Heart left ventricle (tissue), 16 donors: Measurements from ENCODE around the gene GRIN3B. TPM values are rescaled to one million over a fixed set of nuclear protein-coding genes. Genes with fewer than 3 reads are reported as not detected.

ENCODE experiments used
- ATAC-seq, 4 donors: fragments of 200-7000 bp; cut with Tn5 transposase; one replicate each; pipeline ENCODE4 v1.9.1; 2020 to 2022; ENCODE audit warnings: moderate library complexity in 4 of 4, mild to moderate bottlenecking in 3 of 4, moderate number of reproducible peaks in 1 of 4
- DNase-seq, 5 donors: peaks; one replicate each; pipeline ENCODE4 v3.0.0-alpha.2; 2020
- H3K27ac ChIP-seq, 12 donors: fragments of 200-600 bp; sonication (generic) in 4 of 12; one replicate each; pipeline versions ENCODE4 v1.5.0 to v1.8.0; 2016 to 2022; ENCODE audit warnings: mild to moderate bottlenecking in 2 of 12
- H3K27me3 ChIP-seq, 9 donors: fragments of 200-600 bp; sonication (generic) in 2 of 9; one replicate each; pipeline versions ENCODE4 v1.5.1 to v1.8.0; 2016 to 2022; ENCODE audit warnings: mild to moderate bottlenecking in 3 of 9
- H3K36me3 ChIP-seq, 9 donors: fragments of 200-600 bp; sonication (generic) in 2 of 9; one replicate each; pipeline versions ENCODE4 v1.5.0 to v1.8.0; 2018 to 2022; ENCODE audit warnings: mild to moderate bottlenecking in 2 of 9
- H3K4me1 ChIP-seq, 12 donors: fragments of 200-600 bp; sonication (generic) in 4 of 12; one replicate each; pipeline versions ENCODE4 v1.5.0 to v1.8.0; 2016 to 2022; ENCODE audit warnings: mild to moderate bottlenecking in 3 of 12
- H3K4me3 ChIP-seq, 12 donors: fragments of 200-600 bp; sonication (generic) in 4 of 12; one replicate each; pipeline versions ENCODE4 v1.5.0 to v1.8.0; 2017 to 2022; ENCODE audit warnings: mild to moderate bottlenecking in 9 of 12, moderate library complexity in 4 of 12
- H3K9me3 ChIP-seq, 12 donors: fragments of 200-600 bp; sonication (generic) in 4 of 12; one replicate each; pipeline versions ENCODE4 v1.5.0 to v1.8.0; 2016 to 2022; ENCODE audit warnings: mild to moderate bottlenecking in 1 of 12
- CTCF ChIP-seq, 12 donors: fragments of 200-600 bp; sonication (generic) in 4 of 12; IDR thresholded peaks; one replicate each; pipeline versions ENCODE4 v1.5.0 to v1.8.0; 2018 to 2022; ENCODE audit warnings: antibody characterized with exemption in 12 of 12, mild to moderate bottlenecking in 5 of 12
- POLR2A ChIP-seq, 2 donors: fragments of 450-650 bp; IDR thresholded peaks; one replicate each; pipeline ENCODE4 v1.6.1; 2017; ENCODE audit warnings: antibody characterized with exemption in 2 of 2, mild to moderate bottlenecking in 2 of 2, moderate library complexity in 2 of 2
- WGBS, 4 donors: extraction: QIAGEN DNeasy Blood & Tissue Kit in 2 of 4; methylation state at CpG; one replicate each; pipeline versions ENCODE4 v1.1.5 to v1.1.7; 2013 to 2018; 5-methylcytosine and 5-hydroxymethylcytosine counted together
- intact Hi-C, 10 donors: fragments of 100-400 bp; cut with DNase I; formaldehyde crosslinking; loops; one replicate each; pipeline versions ENCODE4 v1.11.1 to v1.14.2; 2022
- polyA plus RNA-seq, 2 donors: library from polyadenylated mRNA; stranded (reverse); fragments of 200-250 nt; gene quantifications; one replicate each; pipeline ENCODE4 v1.2.3, GENCODE V29; 2013
- total RNA-seq, 9 donors: library from RNA; depleted of rRNA in 2 of 9; stranded (reverse); fragments of >200 nt in 2 of 9; fragmentation: NEBNext Ultra II Directional in 3 of 9; extraction: Animal tissue kit (Norgen Biotek cat#: 25700) in 3 of 9; gene quantifications; one replicate each; pipeline versions ENCODE4 v1.1.0 to v1.2.4, GENCODE V29; 2016 to 2023
- donor health status: ischemic (EF 13 %, LVEDD 7.1; RV severe dilation, severe dysfunction).
- donor health status: healthy with polysubstance abuse.
- donor health status: DM: no; HTN: yes; CAD: no.
- donor health status: DM: no; HTN: no; CAD: no.
- donor health status: ischemic (EF 25% LVEDD 6.9; RV normal size, moderate dysfunction).
- donor health status: ischemic (EF 25% LVEDD 5.7; RV mildly dilated, moderate dysfunction).
- donor health status: healthy.
- donor health status: DM: yes; HTN: yes; CAD: no.
- donor health status: ischemic (EF 35%, LVEDD 5.7; RV mildly dilated, moderate dysfunction).
- donor health status: nonischemic (EF 11% LVEDD 7.7; RV severe dilation, severe dysfunction).
- donor health status: DM: yes; HTN: yes; CAD: no.
- donor health status: PGD.
- donor health status: ischemic (EF 29% LVEDD 5.4; RV normal size, mild dysfunction).
- donor health status: nonischemic (EF 23%, LVEDD 6.1; RV moderate dilation, normal function).

GRIN3B gene
- total and polyA plus RNA-seq, 11 donors: 0.01 to 0.51 (median 0.09) TPM; not detected in 8

- ATAC-seq: peak; percentile 60 to 69 (median 62)
- 3 to 20% (median 5%) methylated on average over 8 to 58 of the region's 58 CpGs for WGBS, 4 donors
- Histone ChIP-seq H3K36me3 (peaks cover 0 to 23% (median 17%) of the 10 kb centered on the region in 9 donors), H3K4me3 (peak overlapping the region; percentile 54 to 97 (median 92)), H3K27ac (peak overlapping the region; percentile 33 to 99 (median 96)), H3K4me1 (peaks cover 0 to 47% (median 18%) of the 10 kb centered on the region in 12 donors), H3K9me3 (no peaks in the 10 kb centered on the region), H3K27me3 (peaks cover 0 to 22% (median 0%) of the 10 kb centered on the region in 9 donors)
- intact Hi-C loops: loop anchor here in 3 of 10 donors (5.0 kb wide), 3 partner anchors 64 to 74 kb away; partner anchors contain the start of genes GPX4 (in 1 of the 3) and POLR2E (in 1 of the 3)
- no peak for TF ChIP-seq CTCF (IDR thresholded peaks at IDR 0.05)
- TF ChIP-seq POLR2A (IDR thresholded peaks at IDR 0.05): peak in 1 of 2 donors; percentile 14
- peak; percentile 59 to 86 (median 76) for DNase-seq
These were observed 28.1 kb downstream of the GRIN3B start for GRCh38 chr19:1028062-1028926.

- DNase-seq (no peak), ATAC-seq (no peak)
- TF ChIP-seq POLR2A (IDR thresholded peaks at IDR 0.05) (no peak), CTCF (IDR thresholded peaks at IDR 0.05) (no peak)
- intact Hi-C loops: loop anchor here in 1 of 10 donors (10.0 kb wide), 1 partner anchor 52 kb away; no protein-coding TSS in a partner anchor
- Histone ChIP-seq H3K4me3 (no peak overlapping the region), H3K27me3 (peaks cover 0 to 7% (median 0%) of the 10 kb centered on the region in 9 donors), H3K27ac (no peak overlapping the region), H3K4me1 (peaks cover 0 to 33% (median 11%) of the 10 kb centered on the region in 12 donors), H3K9me3 (no peaks in the 10 kb centered on the region), H3K36me3 (peaks cover 0 to 46% (median 33%) of the 10 kb centered on the region in 9 donors)
- WGBS, 4 donors: 86 to 90% (median 89%) methylated on average over 20 of the region's 20 CpGs
These were observed 32.1 kb downstream of the GRIN3B start for GRCh38 chr19:1032264-1032867.

GRCh38 chr19:1035998-1036621 lies 35.9 kb downstream of the GRIN3B start:
- intact Hi-C loops: loop anchor here in 1 of 10 donors (10.0 kb wide), 1 partner anchor 49 kb away; no protein-coding TSS in a partner anchor

More at GRCh38 chr19:1035998-1036621, 35.9 kb downstream of the GRIN3B start:
- TF ChIP-seq CTCF (IDR thresholded peaks at IDR 0.05) (no peak), POLR2A (IDR thresholded peaks at IDR 0.05) (no peak)
- Histone ChIP-seq H3K4me1 (peaks cover 3 to 44% (median 17%) of the 10 kb centered on the region in 12 donors), H3K27me3 (no peaks in the 10 kb centered on the region), H3K36me3 (peaks cover 0 to 51% (median 35%) of the 10 kb centered on the region in 9 donors), H3K4me3 (no peak overlapping the region), H3K9me3 (no peaks in the 10 kb centered on the region), H3K27ac (no peak overlapping the region)
- ATAC-seq (no peak), DNase-seq (peak in 1 of 5 donors; percentile 24)
- WGBS, 4 donors: 85 to 87% (median 87%) methylated on average over 29 of the region's 29 CpGs
